HEK293T (cell line): Measurements from ENCODE around the gene LGALS3BP.
A peak's percentile ranks its signal among the peaks of the same experiment; 100 is the strongest.

Experiments used
- CTCF ChIA-PET: fragments of 350-600 bp; formaldehyde crosslinking; extraction: SDS; loops from one replicate; lab custom pipeline; 2021; ENCODE audit warnings: antibody characterized with exemption, inconsistent platforms; lab: Yijun Ruan, JAX
- POLR2A ChIA-PET: fragments of 350-600 bp; formaldehyde crosslinking; extraction: SDS; loops from one replicate; lab custom pipeline; 2020; ENCODE audit warnings: antibody characterized with exemption, inconsistent platforms; lab: Yijun Ruan, JAX
- DNase-seq: peaks from one replicate; pipeline ENCODE4 v3.0.0; 2012; ENCODE audit warnings: mixed read lengths; ENCODE audit errors: extremely low spot score
- ARNT ChIP-seq: fragments of 450-650 bp; IDR thresholded peaks from 2 replicates; pipeline ENCODE4 v1.6.1; 2017; ENCODE audit warnings: mild to moderate bottlenecking
- BHLHE40 ChIP-seq: fragments of 450-650 bp; IDR thresholded peaks from 2 replicates; pipeline ENCODE4 v1.6.1; 2016; ENCODE audit warnings: mild to moderate bottlenecking, moderate library complexity, borderline replicate concordance
- CTBP1 ChIP-seq: fragments of 450-650 bp; IDR thresholded peaks from 2 replicates; pipeline ENCODE4 v1.6.1; 2016; ENCODE audit warnings: borderline replicate concordance
- ELF4 ChIP-seq: fragments of 450-650 bp; IDR thresholded peaks from 2 replicates; pipeline ENCODE4 v1.6.1; 2017; ENCODE audit warnings: antibody characterized with exemption
- FOXA1 ChIP-seq: fragments of 450-650 bp; IDR thresholded peaks from 2 replicates; pipeline ENCODE4 v1.6.1; 2016; ENCODE audit warnings: mild to moderate bottlenecking
- FOXK2 ChIP-seq: fragments of 450-650 bp; IDR thresholded peaks from 2 replicates; pipeline ENCODE4 v1.6.1; 2016; ENCODE audit warnings: mild to moderate bottlenecking
- FOXM1 ChIP-seq: fragments of 450-650 bp; IDR thresholded peaks from 2 replicates; pipeline ENCODE4 v1.6.1; 2017; ENCODE audit warnings: mild to moderate bottlenecking, borderline replicate concordance
- HDGF ChIP-seq: fragments of 450-650 bp; IDR thresholded peaks from 2 replicates; pipeline ENCODE4 v1.6.1; 2017; ENCODE audit warnings: antibody characterized with exemption, borderline replicate concordance
- L3MBTL2 ChIP-seq: fragments of 450-650 bp; conservative IDR thresholded peaks from 2 replicates; pipeline ENCODE4 v1.6.1; 2016; ENCODE audit warnings: mild to moderate bottlenecking
- LEF1 ChIP-seq: fragments of 450-650 bp; IDR thresholded peaks from 2 replicates; pipeline ENCODE4 v1.6.1; 2017; ENCODE audit warnings: mild to moderate bottlenecking, borderline replicate concordance
- NFRKB ChIP-seq: fragments of 450-650 bp; IDR thresholded peaks from 2 replicates; pipeline ENCODE4 v1.6.1; 2016; ENCODE audit warnings: mild to moderate bottlenecking, moderate library complexity
- PKNOX1 ChIP-seq: fragments of 450-650 bp; IDR thresholded peaks from 2 replicates; pipeline ENCODE4 v1.6.1; 2016
- SP1 ChIP-seq: fragments of 450-650 bp; IDR thresholded peaks from 2 replicates; pipeline ENCODE4 v1.6.1; 2017
- SUZ12 ChIP-seq: fragments of 450-650 bp; IDR thresholded peaks from 2 replicates; pipeline ENCODE4 v1.6.1; 2016; ENCODE audit warnings: mild to moderate bottlenecking
- TARDBP ChIP-seq: fragments of 450-650 bp; IDR thresholded peaks from 2 replicates; pipeline ENCODE4 v1.6.1; 2016
- ZNF384 ChIP-seq: fragments of 450-650 bp; IDR thresholded peaks from 2 replicates; pipeline ENCODE4 v1.6.1; 2016

The LGALS3BP gene

GRCh38 chr17:78940708-78941107, 39.0 kb downstream of the LGALS3BP start:
- no peak for DNase-seq
- ChIA-PET POLR2A (interaction anchor here (0.9 kb wide), 1 partner anchor 13 kb away, joined by 3 read pairs; no protein-coding TSS in a partner anchor), CTCF (interaction anchor here (0.6 kb wide), 1 partner anchor 448 kb away, joined by 3 read pairs; no protein-coding TSS in a partner anchor)
- TF ChIP-seq ZNF384 (no peak), HDGF (no peak), FOXK2 (no peak), NFRKB (no peak), FOXA1 (no peak), SUZ12 (no peak)

GRCh38 chr17:78940258-78940657, 39.5 kb downstream of the LGALS3BP start:
- TF ChIP-seq FOXM1 (no peak), ELF4 (no peak), SUZ12 (no peak), ARNT (no peak), HDGF (no peak), FOXK2 (no peak), BHLHE40 (no peak)
- CTCF ChIA-PET: interaction anchor here (0.6 kb wide), 1 partner anchor 447 kb away, joined by 3 read pairs; no protein-coding TSS in a partner anchor
- DNase-seq: no peak
- POLR2A ChIA-PET: interaction anchor here (0.9 kb wide), 1 partner anchor 13 kb away, joined by 3 read pairs; no protein-coding TSS in a partner anchor

- CTCF ChIA-PET: no interaction called here
- DNase-seq: no peak
- TF ChIP-seq FOXM1: no peak
- TF ChIP-seq NFRKB: no peak
- no peak for TF ChIP-seq HDGF
- no peak for TF ChIP-seq BHLHE40
- no peak for TF ChIP-seq ELF4
- no peak for TF ChIP-seq SUZ12
- TF ChIP-seq SP1: no peak
- no peak for TF ChIP-seq PKNOX1
- no peak for TF ChIP-seq L3MBTL2
- TF ChIP-seq ZNF384: no peak
- TF ChIP-seq FOXA1: no peak
- TF ChIP-seq FOXK2: no peak
- TF ChIP-seq TARDBP: no peak
- TF ChIP-seq CTBP1: no peak
- TF ChIP-seq LEF1: no peak
- TF ChIP-seq ARNT: no peak
- POLR2A ChIA-PET: no interaction called here
Measured at GRCh38 chr17:78939615-78940014, 40.1 kb downstream of the LGALS3BP start.

- no peak for DNase-seq
Measured at GRCh38 chr17:78937561-78937960, 42.2 kb downstream of the LGALS3BP start.

GRCh38 chr17:78935419-78936323, 44.1 kb downstream of the LGALS3BP start:
- CTCF ChIA-PET: interaction anchor here (0.5 kb wide), 1 partner anchor 124 kb away, joined by 5 read pairs; no protein-coding TSS in a partner anchor
- POLR2A ChIA-PET: no interaction called here
- peak; percentile 43 for DNase-seq
- TF ChIP-seq FOXM1 (no peak), L3MBTL2 (0 out of 2 replicates have a peak, but pooled peaks have one; percentile 20)

More at GRCh38 chr17:78937561-78937960, 42.2 kb downstream of the LGALS3BP start:
- ChIA-PET POLR2A (no interaction called here), CTCF (no interaction called here)
- TF ChIP-seq LEF1: no peak
- TF ChIP-seq FOXM1: no peak
- TF ChIP-seq ELF4: no peak
- TF ChIP-seq SP1: no peak
- TF ChIP-seq BHLHE40: no peak
- TF ChIP-seq L3MBTL2: no peak
- TF ChIP-seq PKNOX1: no peak
- TF ChIP-seq SUZ12: no peak

GRCh38 chr17:78934681-78935418, 44.9 kb downstream of the LGALS3BP start:
- POLR2A ChIA-PET: interaction anchor here (1.3 kb wide), 1 partner anchor 9 kb away, joined by 5 read pairs; the partner anchor contains the start of gene TIMP2
- TF ChIP-seq SUZ12 (no peak), BHLHE40 (no peak), TARDBP (no peak), ZNF384 (no peak), SP1 (no peak), ELF4 (no peak)
- CTCF ChIA-PET: no interaction called here
- no peak for DNase-seq
